ENCODE data around the gene WNT7A.

WNT7A gene

DNA sequence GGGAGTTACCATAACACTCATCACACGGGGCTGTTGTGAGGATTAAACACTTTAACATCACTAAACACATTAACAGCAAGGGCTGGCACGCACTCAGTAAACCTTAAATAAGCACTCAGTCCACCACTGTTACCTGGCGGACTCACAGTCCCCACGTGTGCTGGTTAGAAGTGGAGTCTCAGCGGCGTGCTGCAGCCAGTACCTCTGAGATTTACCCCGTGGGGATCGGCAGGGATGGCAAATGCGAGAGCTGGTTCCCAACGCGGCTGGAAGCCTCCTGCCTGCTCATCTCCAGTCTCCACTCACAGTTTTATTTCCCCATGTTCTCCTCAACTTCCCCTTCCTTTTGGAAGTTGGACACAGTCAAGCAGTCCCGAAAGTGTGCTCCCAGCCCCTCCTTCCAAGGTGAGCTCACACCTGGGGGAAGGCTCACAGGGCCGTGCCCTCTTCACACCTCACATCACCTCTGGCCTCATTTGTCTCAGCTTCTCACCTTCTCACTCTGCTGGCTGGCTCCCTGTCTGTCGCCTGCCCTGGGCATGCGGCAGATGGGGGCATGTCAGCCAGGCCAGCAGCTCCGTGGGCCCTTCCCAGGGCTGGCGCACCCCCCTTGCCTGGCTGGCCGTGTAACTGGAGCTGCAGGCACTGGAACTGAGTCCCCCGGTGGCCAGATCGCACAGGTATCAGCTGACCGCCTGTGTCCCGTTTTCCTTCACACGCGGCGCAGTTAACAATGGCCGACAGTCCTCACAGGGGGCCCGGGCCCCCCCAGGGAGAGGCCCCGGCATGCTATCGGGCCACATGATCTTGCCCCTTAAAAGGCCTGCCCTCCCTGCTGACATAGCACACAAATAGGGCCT lies 87.1 kb downstream of the WNT7A start:
- DNase-seq (ENCODE audit: low spot score) = no peak

- no peak for DNase-seq (ENCODE audit: low spot score)
Measured at GRCh38 chr3:13792051-13792490, 87.8 kb downstream of the WNT7A start.

GRCh38 chr3:13791198-13792050 lies 88.4 kb downstream of the WNT7A start:
- no peak for DNase-seq (ENCODE audit: low spot score)

DNA sequence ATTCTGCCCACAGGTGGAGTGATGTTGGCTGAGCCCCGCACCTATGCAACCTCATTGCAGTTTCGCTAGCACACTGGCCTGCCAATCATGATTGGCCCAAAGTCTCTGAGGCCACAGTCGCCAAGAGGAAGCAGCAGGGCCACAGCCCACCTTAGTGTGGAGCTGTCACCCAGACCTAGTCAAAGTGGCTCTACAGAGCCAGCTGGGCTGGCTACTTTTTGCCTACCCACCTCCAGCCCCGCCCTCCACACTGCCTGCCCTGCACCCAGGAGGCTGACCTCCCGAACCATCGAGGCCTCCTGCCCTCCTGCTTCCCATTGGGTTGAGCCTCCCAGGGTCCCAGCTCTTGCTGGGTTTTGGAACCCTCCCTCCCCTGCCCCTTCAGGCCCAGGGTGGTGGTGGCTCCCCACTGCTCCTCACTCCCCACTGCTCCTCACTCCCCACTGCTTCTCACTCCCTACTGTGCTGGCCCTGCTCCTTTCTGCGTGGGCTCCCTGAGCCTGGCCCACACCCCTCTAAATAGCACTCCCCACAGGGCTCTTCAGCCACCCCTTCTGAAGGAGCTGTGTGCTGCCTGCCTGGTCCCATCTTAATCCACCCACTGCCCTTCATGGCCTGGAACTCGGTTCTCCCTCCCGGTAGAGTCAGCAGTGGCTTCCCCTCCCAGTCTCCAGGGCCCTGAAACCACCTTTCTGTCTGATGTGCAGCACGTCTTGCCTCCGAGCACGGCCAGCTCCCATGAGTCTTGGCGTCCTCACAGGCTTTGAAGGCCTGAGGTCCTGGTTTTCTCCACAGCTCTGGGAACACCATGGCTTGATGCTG lies 89.3 kb downstream of the WNT7A start:
- no peak for DNase-seq (ENCODE audit: low spot score)

GRCh38 chr3:13788522-13789424 lies 91.1 kb downstream of the WNT7A start:
- DNase-seq (ENCODE audit: low spot score) = no peak

DNA sequence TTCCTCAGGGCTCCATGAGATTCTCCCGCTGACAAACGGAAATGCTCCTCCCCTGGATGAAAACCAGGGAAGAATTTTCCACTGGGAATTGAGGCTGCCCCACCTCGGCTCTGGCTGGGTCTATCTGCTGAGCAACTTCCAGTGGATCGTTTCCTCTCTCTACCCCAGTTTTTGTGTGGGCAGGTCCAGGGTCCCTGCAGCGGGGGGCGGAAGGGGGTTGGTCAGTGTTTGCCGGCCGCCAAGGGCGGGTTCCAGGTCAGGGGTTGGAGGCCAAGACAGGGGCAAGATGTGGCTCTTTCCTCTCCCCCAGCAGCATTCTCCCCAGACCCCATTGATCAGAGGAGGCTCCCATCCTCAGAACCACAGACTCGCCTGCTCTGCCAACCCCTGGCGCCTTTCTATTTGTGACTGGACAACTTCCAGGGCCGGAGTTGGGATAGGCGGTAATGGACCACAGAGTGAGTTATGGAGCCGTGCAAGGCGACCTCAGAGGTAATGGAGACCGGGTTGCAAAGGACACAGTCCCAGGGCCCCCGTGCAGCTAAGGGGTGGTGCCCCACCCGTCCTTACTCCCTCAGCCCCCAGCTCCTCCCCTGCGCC lies 92.2 kb downstream of the WNT7A start:
- DNase-seq (ENCODE audit: low spot score) = no peak

GRCh38 chr3:13786811-13787210 lies 93.1 kb downstream of the WNT7A start:
- DNase-seq (ENCODE audit: low spot score) = no peak

- no peak for DNase-seq (ENCODE audit: low spot score)
Measured at GRCh38 chr3:13785853-13786436, 93.9 kb downstream of the WNT7A start.

DNA sequence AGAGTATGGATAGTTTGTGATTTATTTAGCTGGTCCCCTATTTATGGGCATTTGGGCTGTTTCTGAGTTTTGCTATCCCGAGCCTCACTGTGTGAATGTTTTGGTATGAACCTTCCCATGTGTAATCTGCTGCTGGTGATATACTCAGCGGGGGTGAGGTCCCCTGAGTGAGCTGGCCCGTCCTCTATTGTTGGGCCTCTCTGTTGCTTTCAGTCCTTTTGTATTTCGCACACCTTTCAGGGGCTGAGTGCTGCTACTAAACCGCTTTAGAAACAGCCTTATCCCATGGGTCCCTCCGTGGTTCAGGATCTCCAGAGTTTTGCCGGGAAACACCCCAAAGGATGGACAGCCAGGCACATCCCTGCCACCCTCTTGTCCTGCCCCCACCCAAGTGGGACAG lies 94.5 kb downstream of the WNT7A start:
- no peak for DNase-seq (ENCODE audit: low spot score)

DNA sequence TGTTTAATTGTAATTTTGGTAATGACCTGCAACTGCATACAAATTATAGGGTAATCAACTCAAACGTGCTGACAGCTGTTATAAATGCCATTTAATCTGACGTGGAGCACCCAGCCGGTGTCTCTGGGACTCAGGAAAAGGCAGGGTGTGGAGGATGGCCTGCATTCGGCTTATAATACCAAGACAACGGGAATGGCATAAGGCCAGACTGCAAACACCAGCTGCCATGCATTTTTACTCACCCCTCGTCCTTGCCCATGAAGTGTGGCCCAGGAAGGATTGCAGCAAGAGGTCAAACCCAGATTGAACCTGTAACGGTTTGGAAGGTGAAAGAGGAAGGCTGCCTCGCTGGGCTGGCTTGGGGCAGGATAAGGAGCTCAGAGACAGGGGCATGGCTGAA lies 96.4 kb downstream of the WNT7A start:
- DNase-seq (ENCODE audit: low spot score) = no peak

GRCh38 chr3:13782501-13782900 lies 97.4 kb downstream of the WNT7A start:
- DNase-seq (ENCODE audit: low spot score) = no peak

- DNase-seq (ENCODE audit: low spot score) = no peak
Measured at GRCh38 chr3:13781417-13781816, 98.5 kb downstream of the WNT7A start.

DNA sequence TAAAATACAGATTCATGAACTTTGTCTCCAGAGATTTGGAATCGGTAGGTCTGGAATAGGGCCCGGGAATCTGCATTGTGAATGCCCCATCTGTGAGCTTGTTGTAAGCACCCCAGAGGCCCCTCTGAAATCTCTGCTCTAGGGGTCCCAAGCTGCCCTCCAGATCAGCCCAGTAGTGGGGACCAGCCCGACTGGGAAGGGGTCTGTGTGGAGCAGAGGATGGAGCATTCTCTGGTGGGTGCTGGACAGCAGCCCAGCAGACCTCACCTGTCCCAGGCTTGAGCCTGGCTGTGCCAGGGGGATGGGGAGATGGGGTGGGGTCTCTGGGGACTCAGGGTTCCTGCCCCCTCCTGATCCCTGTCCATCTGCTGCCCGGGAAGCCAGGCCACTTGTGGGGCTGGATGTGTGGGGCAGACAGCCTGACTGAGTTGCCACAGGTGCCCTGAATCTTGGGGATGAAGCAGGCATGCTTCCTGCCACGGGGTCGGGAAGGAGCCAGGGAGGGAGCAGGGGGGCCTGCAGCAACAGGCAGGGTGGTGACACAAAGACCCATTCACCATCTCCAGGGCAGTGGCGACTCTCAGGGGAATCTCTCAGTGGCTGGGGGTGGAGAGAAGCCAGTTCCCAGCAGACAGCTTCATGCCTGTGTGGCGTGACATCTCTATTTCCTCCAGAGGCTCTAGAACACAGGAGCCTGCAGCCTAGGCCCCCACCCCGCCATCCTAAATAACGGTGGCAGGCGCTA lies 99.3 kb downstream of the WNT7A start:
- DNase-seq (ENCODE audit: low spot score) = no peak

DNA sequence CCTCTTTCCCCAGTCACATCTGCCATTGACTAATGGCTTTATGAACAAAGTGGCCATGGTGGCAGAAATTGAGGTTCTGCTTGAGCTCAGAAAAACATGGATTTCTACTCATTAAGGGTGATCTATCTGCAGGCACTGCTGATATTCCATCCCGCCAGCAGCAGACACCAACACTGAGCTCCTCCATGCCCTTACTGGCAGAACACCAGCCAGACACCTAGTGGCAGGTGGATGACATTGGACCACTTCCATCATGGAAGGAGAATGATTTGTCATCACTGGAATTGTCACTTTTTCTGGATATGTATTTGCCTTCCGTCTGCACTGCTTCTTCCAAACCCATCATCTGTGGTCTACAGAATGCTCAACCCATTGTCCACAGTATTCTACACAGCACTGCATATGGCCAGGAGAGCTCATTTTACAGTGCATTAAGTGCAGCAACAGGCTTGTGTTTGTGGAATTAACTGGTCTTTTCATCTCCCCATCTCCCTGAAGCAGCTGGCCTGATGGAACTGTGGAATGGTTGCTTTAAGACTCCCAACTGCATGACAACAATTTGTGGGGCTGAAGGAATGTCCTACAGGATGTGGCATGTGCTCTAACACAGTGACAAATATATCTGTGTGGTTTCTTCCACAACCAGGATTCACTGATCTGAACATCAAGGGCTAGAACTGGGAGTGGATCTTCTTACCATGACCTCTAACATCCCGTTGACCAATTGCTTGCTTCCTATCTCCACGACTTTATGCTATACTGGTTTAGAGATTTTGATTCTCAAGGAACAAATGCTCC lies 103.4 kb downstream of the WNT7A start:
- no peak for DNase-seq (ENCODE audit: low spot score)

GRCh38 chr3:13772885-13773745 lies 106.8 kb downstream of the WNT7A start:
- no peak for DNase-seq (ENCODE audit: low spot score)

- DNase-seq (ENCODE audit: low spot score) = no peak
Measured at GRCh38 chr3:13772321-13772745, 107.5 kb downstream of the WNT7A start.

- no peak for DNase-seq (ENCODE audit: low spot score)
Measured at GRCh38 chr3:13771496-13771895, 108.4 kb downstream of the WNT7A start.

Data from AG08395 (cell line).